Kasumi-1 (cell line): ENCODE results near the gene PIP4K2A.
"Not testable (repeated sequence)": the region's sequence is repeated elsewhere in the genome, so short reads cannot be mapped to it uniquely, and the experiment has no call there.

Experiments
- DNase-seq, 2 experiments: peaks; one replicate each; lab custom pipeline; 2025; lab: John Stamatoyannopoulos, UW

PIP4K2A gene

DNA sequence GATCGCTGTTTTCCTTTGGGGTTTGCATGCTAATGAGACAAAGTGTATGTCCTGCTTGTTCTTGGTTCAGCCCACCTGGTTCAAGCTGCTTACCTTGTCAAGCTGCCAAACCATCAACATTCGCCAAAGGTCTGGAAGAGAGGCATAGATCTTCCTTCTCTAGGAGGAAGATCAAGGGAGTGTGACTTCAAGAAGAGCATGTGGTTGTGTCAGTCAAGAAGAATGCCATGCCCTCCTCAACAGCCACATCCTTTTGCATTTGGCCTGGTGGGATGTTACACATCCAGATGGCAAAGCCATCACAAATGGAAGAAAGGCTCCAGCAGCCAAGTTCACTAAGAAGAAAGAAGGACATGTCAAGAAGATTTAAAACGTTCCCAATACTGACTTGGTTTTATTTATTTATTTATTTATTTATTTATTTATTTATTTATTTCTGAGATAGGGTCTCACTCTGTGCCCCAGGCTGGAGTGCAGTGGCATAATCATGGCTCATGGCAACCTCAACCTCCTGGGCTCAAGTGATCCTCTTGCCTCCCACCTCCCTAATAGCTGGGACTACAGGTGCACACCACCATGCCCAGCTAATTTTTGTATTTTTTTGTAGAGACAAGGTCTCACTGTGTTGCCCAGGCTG is 5.1 kb upstream of the PIP4K2A start:
- no peak for DNase-seq

DNA sequence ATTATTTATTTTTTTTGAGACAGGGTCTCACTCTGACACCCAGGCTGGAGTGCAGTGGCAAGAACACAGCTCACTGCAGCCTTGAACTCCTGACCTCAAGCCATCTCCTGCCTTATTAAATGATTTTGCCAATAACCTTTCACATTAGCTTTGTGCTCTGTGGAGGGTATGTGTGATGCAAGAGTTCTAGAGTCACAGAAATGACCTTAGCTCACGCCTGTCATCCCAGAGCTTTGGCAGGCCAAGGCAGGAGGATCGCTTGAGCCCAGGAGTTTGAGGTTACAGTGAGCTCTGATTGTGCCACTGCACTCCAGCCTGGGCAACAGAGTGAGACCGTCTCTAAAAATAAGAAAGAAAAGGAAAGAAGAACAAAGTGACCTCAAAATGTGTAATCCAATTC is 4.3 kb upstream of the PIP4K2A start:
- not testable (repeated sequence) for DNase-seq

DNA sequence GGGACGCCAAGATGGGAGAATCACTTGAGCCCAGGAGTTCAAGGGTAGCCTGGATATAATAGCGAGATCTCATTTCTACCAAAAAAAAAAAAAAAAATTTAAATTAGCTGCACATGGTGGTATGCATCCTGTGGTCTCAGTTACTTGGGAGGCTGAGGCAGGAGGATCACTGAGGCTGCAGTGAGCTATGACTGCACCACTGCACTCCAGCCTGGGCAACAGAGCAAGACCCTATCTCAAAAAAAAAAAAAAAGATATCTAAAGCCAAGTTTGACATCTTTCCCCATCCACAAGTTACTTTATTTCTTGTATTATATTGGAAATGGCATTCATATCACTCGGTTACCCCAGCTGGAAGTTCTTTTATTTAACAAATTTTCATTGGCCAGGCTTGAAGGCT is 3.4 kb upstream of the PIP4K2A start:
- DNase-seq: no peak

DNA sequence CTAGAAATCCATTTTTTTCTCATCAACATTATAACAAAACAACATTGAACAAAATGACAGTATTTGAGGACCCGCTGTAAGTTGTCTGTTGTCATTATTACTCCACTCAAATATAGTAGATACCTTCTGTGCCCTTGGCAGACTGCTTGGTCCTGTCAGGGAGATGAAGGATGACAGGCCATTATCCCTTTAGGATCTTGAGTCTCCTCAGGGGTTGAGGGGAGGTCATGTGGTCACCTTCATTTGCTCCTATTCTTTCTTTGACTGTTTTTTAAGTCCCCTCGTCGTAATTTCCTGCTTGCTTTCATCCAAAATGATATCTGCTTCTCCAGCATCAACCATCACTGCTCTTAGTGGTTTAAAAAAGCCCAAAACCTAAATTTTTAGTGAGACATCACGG is 2.6 kb upstream of the PIP4K2A start:
- DNase-seq: no peak

DNA sequence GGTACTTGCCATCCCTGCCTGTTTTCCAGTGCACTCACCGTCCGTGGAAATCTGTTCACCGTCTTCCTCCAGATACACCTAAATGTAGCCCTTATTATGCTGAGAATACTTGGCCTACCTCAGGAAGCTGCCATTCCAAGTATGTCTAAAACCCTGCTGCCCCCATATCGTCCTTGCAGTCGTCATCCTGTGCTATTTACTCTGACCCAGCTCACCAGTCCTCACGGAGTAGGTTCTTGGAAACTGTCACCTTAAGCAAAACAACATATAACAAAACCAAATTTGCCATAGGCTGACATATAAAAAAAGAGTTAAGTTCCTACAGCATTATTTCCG is 880 bp upstream of the PIP4K2A start:
- DNase-seq: no peak

DNA sequence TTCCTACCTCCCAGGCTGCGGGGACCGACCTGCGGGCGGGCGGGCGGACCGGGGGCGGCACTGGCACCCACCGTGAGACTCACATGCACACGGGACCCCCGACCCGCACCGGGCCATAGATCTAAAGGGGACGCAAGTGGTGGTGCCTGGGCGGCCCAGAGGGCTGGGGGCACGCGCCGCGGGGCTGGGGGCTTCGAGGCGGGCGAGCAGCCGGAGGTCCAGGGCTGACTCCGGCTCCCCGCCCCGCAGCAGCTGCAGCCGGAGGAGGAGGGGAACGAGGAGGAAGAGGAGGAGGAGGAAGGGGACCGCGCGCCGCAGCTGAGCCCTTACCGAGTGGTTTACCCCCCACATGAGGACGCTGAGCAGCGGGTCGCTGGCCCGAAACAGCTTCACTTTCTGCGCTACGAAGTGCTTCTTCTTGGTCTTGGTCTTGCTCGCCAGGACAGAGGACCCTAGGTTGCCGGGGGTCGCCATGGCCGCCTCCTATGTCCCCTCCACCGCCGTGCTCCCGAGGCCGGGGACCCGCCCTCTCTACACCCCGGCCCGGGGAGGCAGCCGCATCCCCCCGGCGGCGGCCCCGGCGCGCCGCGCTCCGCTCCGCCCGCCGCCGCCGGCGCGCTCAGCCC is 412 bp downstream of the PIP4K2A start:
- DNase-seq: peak; percentile 43 to 58

DNA sequence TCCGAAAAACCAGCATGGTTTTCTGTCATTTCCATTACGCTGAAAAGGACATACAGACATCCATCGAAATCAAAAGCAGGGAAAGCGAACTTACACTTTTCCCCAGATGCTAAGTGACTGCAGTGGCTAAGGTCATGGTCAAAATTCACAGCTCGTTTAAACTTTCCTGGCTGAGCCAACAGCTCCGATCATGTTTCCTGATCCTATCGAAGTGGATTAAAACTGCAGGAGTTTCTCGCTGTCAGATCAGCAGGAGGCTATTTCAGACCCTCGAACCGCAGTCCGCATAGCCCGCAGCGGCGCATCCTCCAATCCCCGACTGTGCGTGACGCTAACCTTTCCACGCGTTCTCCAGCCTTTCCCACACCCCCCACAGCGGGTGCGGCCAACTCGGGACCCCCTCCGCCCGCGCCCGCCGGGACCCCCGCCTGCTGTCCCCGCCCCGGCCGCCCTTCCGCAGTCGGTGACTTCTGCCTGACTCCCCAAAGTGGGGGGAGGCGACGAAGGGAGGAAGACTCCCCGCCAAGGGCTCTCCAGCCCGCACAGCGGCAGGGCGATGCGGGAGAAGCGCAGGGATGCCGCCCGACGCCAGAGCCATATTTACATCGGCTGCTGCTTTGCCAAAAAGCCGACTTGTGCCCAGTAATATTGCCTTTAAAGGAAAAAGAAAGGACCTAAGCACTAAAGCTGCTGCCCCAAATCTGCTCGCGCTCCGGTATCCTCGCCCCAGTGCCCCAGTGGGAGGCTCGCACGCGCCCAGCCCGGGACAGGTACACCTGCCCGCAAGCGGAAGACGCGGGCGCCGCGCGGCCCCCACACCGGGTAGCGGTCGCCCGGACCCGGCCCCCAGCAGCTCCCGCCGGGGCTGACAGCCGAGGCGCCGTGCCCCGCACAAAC is 1.2 kb downstream of the PIP4K2A start:
- DNase-seq: peak; percentile 32 to 41

DNA sequence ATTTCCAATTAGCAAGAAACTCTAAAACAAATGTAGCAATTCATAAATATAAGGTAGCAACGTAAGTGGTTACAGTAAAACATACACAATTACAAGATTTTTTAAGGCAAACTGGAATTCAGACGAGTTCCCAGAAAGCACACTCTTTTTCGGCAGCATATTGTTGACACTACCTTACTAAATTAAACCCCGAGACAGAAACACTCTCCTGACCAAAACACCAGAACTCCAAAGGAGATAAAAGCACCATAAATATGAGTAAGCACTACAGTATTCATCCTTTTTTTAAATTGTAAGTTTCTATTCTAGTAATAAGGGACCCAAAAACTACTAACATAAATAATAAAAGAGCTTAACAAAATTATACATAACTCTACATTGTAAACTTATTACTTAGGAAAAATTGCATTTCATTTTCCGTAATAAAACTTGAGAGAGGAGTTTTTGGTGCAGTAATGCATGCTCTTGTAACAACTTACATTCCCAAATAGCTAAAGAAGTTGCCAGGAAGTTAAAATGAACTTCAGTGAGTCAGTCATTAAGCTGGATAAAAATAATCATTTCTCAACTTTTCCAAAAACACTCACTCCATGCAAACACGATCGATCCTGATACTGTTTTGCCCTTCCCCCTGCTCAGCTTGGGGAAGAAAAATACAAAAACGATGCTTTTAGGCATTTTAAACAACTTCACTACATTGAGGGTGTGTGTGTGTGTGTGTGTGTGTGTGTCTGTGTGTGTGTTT is 2.0 kb downstream of the PIP4K2A start:
- DNase-seq: no peak

DNA sequence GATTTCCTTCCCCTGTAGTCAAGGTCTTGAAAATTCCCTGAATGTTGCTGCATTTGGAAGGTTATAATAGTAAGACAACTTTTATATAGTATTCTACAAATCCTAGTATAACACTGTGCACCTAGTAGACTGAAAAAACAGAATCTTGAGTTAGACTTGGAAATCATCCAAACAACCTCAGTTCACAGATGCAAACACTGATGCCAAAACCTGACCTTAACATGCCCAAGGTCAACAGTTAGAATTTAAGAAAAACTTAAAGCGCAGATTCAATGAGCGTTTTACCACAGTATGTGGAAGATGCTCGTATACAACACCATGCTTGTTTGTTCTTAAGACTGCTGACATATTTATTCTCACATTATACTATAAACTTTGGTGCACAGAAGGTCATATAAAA is 3.0 kb downstream of the PIP4K2A start:
- DNase-seq: no peak

DNA sequence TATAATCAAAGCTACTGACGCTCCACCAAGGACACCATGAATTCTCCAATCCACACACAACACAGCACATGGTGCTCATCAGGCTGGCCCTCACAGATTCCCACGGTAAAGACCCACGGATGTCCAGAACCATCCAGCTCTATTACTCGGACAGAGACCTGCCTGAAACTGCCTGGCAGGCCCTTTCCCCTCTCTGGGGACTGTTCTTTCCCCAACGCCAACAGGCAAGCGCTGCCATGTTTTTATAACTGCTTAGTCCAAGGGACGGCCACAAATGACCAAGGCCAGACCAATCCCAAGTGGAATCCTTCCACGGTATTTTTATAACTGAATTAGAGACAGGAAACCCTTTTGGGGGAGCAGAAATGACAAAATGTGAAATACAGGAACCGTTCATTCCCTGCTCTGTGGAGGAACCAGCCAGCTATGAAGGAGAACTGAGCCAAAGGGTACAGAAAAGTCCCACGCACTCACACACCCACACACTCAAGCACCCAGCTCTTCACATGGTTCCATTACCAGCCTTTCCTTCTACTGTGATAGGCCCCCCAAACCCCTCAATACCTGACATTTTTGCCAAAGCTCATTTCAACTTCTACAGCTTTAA is 4.1 kb downstream of the PIP4K2A start:
- DNase-seq: peak; percentile 65 to 82

DNA sequence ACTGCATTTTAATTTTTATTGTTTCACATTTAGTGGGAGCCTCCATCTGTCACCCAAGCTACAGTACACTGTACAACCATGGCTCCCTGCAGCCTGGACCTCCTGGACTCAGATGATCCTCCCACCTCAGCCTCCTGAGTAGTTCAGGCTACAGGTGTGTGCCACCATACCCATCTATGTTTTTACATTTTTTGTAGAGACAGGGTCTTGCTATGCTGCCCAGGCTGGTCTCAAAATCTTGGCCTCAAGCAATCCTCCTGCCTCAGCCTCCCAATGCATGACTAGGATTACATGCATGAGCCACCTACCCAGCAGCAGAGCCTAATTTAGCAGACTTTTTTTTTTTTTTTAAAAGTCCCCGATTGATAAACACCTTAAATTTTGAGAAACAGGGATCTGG is 5.6 kb downstream of the PIP4K2A start:
- DNase-seq: no peak

DNA sequence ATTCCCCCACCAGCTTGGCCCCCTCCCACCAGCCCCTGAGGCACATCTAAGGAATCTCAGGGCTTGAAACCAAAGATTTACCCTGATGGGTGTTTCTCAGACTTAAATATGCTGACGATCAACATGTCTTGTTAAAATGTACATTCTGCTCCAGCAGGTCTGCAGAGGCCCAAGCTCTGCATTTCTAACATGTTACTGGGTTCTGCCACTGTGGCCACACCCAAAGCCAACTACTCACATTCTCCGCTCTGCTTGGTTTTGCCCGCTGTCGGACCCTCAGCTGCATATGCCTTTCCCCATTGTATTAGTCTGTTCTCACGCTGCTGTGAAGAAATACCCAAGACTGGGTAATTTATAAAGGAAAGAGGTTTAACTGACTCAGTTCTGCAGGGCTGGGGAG is 8.9 kb downstream of the PIP4K2A start:
- no peak for DNase-seq

DNA sequence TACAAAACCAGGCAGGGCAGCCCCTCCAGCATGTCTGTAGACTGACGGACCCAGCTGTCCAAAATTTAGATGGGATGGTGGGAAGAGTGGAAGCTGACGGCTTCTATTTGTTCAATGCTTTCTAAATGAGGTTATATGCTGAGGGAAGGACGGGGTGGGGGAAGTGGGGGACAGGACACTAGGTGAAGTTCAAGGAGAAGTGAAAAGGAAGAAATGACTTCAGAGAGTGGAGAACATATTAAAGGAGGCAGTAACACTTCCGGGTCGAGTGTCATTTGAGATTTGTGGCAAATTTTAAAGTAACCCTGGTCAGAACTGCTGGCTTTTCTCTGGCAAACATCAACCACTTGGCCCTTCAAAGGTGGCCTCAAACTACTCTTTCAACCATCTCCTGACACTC is 9.4 kb downstream of the PIP4K2A start:
- no peak for DNase-seq

DNA sequence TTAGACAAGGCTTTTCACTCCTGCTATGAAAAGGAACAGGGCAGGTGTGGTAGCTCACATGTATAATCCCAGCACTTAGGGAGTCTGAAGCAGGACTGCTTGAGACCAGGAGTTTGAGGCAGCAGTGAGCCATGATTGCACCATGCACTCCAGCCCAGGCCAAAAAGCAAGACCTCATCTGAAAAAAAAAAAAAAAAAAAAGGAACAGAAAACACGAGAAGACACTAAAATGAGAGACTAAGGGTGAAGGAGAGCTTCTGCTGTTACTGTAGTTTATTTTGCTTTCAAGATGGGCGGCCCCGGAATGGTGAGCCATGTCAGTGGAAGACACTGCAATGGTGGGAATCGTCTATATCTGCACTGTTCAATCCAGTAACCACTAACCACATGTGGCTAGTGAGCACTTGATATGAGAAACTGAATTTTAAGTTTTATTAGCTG is 9.9 kb downstream of the PIP4K2A start:
- no peak for DNase-seq

DNA sequence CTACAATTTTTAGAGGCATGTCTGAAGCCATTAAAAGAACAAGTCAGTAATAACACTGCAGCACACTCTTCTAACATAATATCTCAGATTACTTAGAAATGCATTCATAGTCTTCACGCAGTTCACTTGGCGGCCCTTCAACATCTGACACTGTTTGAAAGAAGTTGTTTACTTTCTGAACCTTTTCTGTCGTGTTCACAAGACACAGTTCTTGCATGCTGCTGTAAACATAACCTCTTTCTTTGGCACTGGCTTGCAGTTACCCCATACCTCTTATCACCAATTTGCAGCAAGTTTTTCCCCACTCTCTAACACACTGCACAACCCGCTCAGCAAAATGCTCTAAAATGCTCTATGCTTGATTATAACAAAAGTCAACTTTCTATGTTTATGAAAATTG is 12.0 kb downstream of the PIP4K2A start:
- no peak for DNase-seq

DNA sequence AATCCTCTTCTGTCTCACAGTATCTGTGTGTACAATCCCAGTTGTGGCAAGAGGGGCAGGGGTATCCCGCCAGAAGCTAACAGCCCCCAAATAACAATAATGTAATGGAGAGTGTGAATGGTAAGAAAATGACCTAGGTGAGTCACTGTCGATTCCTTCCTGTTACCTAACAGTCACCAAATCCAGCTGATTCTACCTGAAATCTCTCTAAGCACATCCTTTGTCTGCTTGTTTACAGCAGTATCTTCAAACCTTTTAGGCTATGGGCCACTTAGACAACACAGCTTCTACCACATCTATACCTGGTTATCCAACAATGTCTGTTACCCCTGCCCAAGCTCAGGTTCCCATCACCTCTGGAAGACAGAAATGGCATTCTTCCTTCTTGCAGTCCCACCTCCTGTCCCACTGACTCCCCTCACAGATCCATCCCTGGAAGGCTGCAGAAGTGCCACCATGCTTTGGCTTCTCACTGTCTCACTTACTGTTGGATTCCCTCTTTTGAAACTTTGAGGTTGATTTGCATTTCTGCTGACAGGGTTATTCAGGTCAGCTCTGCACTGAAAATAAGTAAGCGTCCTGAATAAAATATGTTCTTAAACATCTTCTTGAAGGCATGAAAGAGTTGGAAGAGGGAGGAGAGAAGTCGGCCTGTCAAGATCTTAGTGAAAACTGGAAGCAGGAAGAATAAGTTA is 13.1 kb downstream of the PIP4K2A start:
- DNase-seq: no peak

DNA sequence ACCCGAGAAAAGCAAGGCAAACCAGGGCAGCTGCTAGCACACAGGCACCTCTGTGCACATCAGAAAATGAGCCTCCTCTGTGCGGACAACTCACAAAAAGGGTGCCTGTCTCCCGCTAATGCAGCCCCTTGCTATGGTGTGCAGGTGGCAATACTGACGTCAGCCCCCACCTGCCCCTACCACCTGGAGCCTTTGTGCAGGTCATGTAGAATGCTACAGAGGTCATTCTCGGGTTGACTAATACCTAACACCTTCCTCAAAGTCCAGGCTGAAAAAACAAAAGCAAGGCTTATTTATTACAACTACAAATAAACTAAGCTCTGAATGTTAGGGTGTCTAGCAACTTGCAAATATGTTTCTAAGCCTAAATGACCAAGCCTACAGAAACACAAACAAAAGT is 13.9 kb downstream of the PIP4K2A start:
- no peak for DNase-seq

DNA sequence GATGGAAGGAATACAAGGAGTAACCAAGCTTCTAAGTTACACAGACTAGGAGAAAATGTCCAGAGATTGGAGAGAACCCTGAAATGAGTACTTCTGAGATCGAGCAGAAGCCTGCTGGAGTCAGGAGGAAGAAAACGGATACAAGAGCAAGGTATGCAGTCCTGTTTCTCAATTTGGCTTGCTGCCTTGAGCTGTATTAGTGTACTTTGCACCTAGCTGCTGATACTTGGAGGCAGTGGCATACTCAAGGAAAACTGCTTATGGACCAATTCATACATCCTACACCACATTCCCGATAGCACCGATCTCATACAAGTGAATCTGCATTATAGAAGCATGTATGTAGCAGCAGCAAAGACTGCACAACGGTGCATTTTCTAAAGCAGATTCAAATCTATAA is 14.4 kb downstream of the PIP4K2A start:
- no peak for DNase-seq

DNA sequence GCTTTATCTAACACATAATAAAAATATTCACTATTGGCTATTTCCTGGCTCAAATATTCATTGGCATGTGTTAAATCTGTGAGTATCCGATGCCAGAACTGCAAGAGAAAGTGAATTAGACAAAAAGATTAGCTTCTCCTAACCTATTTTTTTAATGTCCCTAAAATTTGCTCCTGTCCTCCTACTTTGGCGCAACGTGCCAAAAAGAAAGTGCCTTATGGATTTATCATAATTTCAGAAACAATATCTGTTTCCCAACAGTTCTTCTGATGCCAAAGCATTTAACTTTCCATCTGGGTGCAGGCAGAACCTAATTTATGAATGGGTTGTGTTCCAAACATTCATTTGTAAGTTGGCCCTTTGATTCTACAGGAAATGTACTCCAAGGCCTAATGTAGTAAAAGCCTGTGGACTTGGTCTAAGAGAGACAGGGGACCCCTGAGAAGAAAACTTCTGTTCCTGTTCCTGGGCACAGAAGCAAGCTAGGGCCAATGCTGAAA is 15.4 kb downstream of the PIP4K2A start:
- no peak for DNase-seq

DNA sequence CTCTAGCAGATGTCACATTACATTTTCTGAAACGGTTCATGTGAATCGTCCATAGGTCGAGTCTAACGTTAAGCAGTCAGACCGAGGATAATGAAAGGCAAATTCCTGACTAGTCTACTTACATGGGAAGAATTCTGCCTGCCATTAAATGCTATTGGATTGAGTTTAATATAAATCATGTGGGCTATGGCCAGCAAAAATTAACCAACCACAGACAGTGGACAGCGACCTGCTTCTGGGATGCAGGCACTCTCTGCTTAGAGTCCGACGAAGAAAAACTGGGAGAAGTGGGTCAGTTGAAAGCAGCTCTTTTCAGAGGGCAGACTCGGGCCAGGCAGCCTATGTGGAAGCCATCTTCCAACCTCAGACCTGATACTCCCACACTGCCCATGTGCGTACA is 16.6 kb downstream of the PIP4K2A start:
- no peak for DNase-seq

DNA sequence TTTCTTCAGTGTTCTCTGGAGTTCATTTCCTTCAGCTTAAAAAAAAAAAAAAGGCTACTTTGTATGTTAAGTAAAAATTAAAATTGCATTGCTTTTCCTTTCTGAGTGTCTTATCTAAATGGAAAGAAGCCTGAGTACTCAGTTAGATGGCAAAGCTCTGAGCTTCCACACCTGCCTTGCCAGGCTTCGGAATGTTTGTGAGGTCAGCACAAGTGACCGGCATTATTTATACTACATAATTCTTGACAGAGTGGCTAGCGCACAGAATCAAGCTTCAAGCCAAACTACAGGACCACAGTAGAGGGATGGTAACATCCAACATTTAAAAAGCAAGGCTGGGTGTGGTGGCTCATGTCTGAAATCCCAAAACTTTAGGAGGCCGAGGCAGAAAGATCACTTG is 17.3 kb downstream of the PIP4K2A start:
- no peak for DNase-seq
